22Rv1 (cell line): Measurements from ENCODE around the gene LRP8.

Experiments used
- H3K27ac ChIP-seq: fragments of 450-650 bp; 2 replicates; pipeline ENCODE4 v1.5.1; 2017
- CTCF ChIP-seq: fragments of 450-650 bp; IDR thresholded peaks from 2 replicates; pipeline ENCODE4 v1.5.1; 2017; ENCODE audit warnings: mild to moderate bottlenecking
- ZFX ChIP-seq: fragments of 450-650 bp; IDR thresholded peaks from 2 replicates; pipeline ENCODE4 v1.6.1; 2017; ENCODE audit warnings: antibody characterized with exemption, borderline replicate concordance

Gene LRP8

DNA sequence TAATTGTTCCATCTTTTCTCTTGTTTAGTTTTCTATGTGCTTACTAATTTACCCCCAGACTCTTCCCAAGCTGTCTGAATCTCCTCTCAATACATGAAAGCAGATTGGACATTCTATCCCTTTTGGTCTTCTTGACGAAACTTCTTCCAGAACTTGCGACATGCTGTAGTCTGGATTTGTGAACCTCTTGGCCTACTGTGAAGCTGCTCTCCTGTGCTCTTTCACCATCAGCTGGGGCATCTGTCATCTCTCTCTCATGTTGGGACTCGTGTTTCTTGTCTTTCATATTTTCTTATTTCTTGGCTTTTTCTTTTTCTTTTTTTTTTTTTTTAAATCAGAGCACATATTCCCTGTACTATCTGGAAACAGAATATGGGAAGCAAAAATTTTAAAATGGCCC is 124.4 kb downstream of the LRP8 start:
- TF ChIP-seq ZFX (no peak), CTCF (no peak)
- no peak overlapping the region for H3K27ac ChIP-seq

GRCh38 chr1:53198241-53198651 is 129.6 kb downstream of the LRP8 start:
- no peak overlapping the region for H3K27ac ChIP-seq
- TF ChIP-seq ZFX (no peak), CTCF (no peak)

DNA sequence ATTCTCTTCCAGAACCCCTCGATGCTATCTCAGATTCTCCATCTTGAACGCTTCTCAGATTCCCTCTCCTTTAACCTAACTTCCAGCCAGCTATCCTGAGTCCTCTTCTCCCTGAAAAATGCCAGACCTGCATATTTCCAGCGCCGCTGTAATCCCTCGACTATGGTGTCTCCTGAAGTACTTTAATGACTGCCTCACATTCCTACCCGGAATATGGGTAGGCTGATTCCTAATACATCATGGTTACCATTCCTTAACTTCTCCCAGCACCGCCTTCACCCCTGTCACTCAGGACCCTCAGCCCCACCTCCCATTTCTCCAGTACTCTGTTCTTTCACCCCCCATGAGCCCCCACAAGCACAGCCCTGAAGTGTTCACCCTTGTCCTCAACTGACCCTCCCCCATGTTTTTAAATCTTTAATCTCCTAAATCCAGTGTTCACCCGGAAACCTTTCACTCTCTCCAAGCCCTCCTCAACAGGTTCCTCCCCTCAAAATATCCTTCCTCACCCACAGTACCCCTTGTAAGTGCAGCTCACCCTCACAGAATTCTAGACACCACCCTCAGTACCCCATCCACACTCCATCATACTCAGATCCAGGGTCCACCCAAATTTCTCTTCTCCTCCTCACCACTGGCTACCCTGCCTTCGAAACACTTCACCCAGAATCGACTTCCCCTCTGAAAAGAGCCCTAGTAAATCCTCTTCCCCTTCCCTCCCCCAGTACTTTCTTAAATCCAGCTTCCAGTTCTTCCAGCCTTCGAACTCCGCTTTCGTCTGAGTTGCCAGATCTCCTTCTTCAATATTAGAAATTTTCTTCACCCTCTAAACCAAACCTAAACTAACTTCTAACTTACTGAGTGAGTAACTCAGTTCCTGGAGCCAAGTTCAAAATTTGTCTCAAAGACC is 130.3 kb downstream of the LRP8 start:
- H3K27ac ChIP-seq = peak overlapping the region; percentile 71
- TF ChIP-seq CTCF (no peak), ZFX (no peak)

- H3K27ac ChIP-seq = peak within 1 kb of the TSS; percentile 71
- TF ChIP-seq CTCF = 0 out of 2 replicates have a peak, but pooled peaks have one; percentile 12
- TF ChIP-seq ZFX = no peak
These were observed 131.2 kb downstream of the LRP8 start, which contains the start of gene CPT2 for GRCh38 chr1:53196485-53197290. Gene CPT2 (plus strand): TSS chr1:53196824. CDS start chr1:53196944, 120 bp downstream.

DNA sequence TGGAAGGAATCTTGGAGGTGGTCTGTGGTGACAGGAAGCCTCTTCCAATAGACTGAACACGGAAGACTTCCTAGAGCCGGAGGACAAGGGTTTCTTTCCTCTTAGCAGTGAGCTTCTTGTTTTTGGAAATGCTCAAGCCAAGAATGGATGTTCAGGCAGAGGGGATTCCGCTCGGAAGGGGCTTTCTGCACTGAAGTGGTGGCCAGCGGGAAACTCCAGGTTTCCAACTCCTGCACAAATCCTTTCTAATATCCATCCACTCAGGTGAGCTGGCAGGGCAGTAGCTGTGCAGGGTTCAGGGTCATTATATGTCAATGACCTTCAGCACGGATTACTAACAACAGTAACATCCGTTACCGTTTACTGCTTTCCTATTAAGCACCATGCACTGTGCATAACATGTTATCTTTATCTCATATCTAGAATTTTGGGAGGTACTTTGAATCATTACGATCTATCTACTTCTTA is 131.8 kb downstream of the LRP8 start:
- H3K27ac ChIP-seq = peak overlapping the region; percentile 71
- TF ChIP-seq ZFX = no peak
- TF ChIP-seq CTCF = no peak

DNA sequence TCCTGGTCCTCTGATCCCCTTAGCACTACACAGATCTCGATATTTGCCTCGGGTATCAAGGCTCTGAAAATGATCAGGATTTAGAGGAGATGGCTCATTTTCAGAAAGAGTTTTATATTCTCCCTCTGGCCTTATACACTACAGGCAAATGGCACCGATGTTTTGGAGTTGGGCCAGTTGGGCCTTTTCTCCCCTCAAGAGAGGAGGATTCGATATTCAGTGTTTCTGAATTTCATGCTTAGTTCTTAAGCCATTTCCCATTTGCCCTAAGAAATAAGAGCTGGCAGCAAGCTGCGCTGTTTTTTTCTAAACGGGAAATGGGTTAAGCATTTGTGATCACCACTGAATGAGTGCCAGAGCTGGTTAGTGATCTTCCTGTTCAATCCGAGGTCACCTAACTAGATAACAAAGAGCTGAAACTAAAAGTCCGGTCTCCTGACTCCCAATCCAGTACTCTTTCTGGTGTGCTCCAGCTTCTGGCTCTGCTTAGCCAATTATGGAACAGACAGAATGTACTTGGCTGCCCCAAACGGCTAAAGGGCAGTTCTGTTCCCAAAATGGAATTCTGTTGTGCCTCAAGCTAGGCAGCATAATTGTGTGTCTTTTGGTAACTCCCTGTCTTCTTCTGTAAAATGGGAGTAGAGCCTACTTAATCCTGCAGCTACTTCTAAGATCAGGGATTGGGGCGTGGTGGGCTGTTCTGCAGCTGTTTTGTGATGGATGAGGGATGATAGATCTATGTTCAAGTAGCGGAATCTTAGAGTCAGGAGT is 132.4 kb downstream of the LRP8 start:
- H3K27ac ChIP-seq = no peak overlapping the region
- no peak for TF ChIP-seq CTCF
